K562 (cell line): ENCODE measurements around the gene PLEKHG5. TPM values are rescaled to one million over a fixed set of nuclear protein-coding genes. Genes with fewer than 3 reads are reported as not detected.
A peak's percentile ranks its signal among the peaks of the same experiment; 100 is the strongest.

Experiments used
- ATF2 ChIP-seq: sonication (generic); formaldehyde crosslinking; IDR thresholded peaks from 2 replicates; pipeline ENCODE4 v1.8.1; 2022; ENCODE audit warnings: missing genetic modification reagents
- CCNT2 ChIP-seq: IDR thresholded peaks from 2 replicates; pipeline ENCODE4 v1.6.1; 2011; ENCODE audit warnings: borderline replicate concordance, low read depth, mild to moderate bottlenecking, moderate library complexity, mixed read lengths, low read length; ENCODE audit not compliant: insufficient read length; ENCODE audit errors: extremely low read depth
- CTCFL ChIP-seq: IDR thresholded peaks from 2 replicates; pipeline ENCODE4 v1.6.1; 2011; ENCODE audit warnings: borderline replicate concordance, low read depth, mild to moderate bottlenecking, moderate library complexity, low read length; ENCODE audit not compliant: insufficient read depth, poor library complexity, severe bottlenecking
- GABPB1 ChIP-seq: sonication (generic); formaldehyde crosslinking; IDR thresholded peaks from 2 replicates; pipeline ENCODE4 v1.8.0; 2022; ENCODE audit warnings: mild to moderate bottlenecking, missing genetic modification reagents
- HBP1 ChIP-seq: fragments of 450-650 bp; formaldehyde crosslinking; IDR thresholded peaks from 2 replicates; pipeline ENCODE4 v1.4.0; 2022; ENCODE audit warnings: missing genetic modification characterization
- KDM4B ChIP-seq, 2 experiments: fragments of 450-650 bp in 1 of 2; sonication (generic) in 1 of 2; IDR thresholded peaks; 2 replicates each; pipeline ENCODE4 v1.6.1; 2016 to 2017; ENCODE audit warnings: borderline replicate concordance in 2 of 2, antibody characterized with exemption in 1 of 2, low read depth in 1 of 2, mild to moderate bottlenecking in 1 of 2
- MCM2 ChIP-seq: fragments of 450-650 bp; IDR thresholded peaks from 2 replicates; pipeline ENCODE4 v1.6.1; 2017; ENCODE audit warnings: low read depth, mild to moderate bottlenecking
- NFE2L1 ChIP-seq: fragments of 450-650 bp; IDR thresholded peaks from 2 replicates; pipeline ENCODE4 v1.6.1; 2016; ENCODE audit warnings: missing genetic modification characterization, low read depth, mild to moderate bottlenecking, missing compliant biosample characterization, moderate library complexity, borderline replicate concordance
- NR4A1 ChIP-seq, 2 experiments: fragments of 250-450 bp in 1 of 2; fragments of 450-650 bp in 1 of 2; sonication (Bioruptor Pico) in 1 of 2; IDR thresholded peaks; 2 replicates each; pipeline versions ENCODE4 v1.4.0 to v1.6.1; 2016 to 2020; ENCODE audit warnings: mild to moderate bottlenecking in 2 of 2, missing compliant biosample characterization in 1 of 2, missing genetic modification characterization in 1 of 2, moderate library complexity in 1 of 2
- SMAD3 ChIP-seq: fragments of 450-650 bp; formaldehyde crosslinking; conservative IDR thresholded peaks from 2 replicates; pipeline ENCODE4 v1.4.0; 2020; ENCODE audit warnings: mild to moderate bottlenecking
- STAG1 ChIP-seq: sonication (generic); formaldehyde crosslinking; IDR thresholded peaks from 2 replicates; pipeline ENCODE4 v1.5.0; 2020; ENCODE audit warnings: missing genetic modification reagents, borderline replicate concordance
- TEAD1 ChIP-seq, 2 experiments: fragments of 450-650 bp in 1 of 2; sonication (generic) in 1 of 2; formaldehyde crosslinking; IDR thresholded peaks; 2 replicates each; pipeline versions ENCODE4 v1.4.0 to v1.8.0; 2020 to 2022; ENCODE audit warnings: mild to moderate bottlenecking in 2 of 2, missing genetic modification reagents in 1 of 2
- XRCC5 ChIP-seq: fragments of 200-400 bp; formaldehyde crosslinking; IDR thresholded peaks from 2 replicates; pipeline ENCODE4 v1.6.1; 2017; ENCODE audit warnings: low read depth, mild to moderate bottlenecking, low read length
- YY1 ChIP-seq, 3 experiments: IDR thresholded peaks; 2 replicates each; pipeline ENCODE4 v1.6.1; 2011; ENCODE audit warnings: low read length in 2 of 3, mild to moderate bottlenecking in 2 of 3, moderate library complexity in 2 of 3, borderline replicate concordance in 1 of 3, control low read depth in 1 of 3, low read depth in 1 of 3; ENCODE audit not compliant: insufficient read depth in 3 of 3, insufficient replicate concordance in 2 of 3, control insufficient read depth in 1 of 3, insufficient read length in 1 of 3; ENCODE audit errors: extremely low read depth in 1 of 3
- ZFX ChIP-seq: sonication (generic); formaldehyde crosslinking; IDR thresholded peaks from 2 replicates; pipeline ENCODE4 v1.8.0; 2022; ENCODE audit warnings: mild to moderate bottlenecking, missing genetic modification reagents, moderate library complexity
- ZNF143 ChIP-seq: sonication (generic); formaldehyde crosslinking; IDR thresholded peaks from 2 replicates; pipeline ENCODE4 v1.9.0; 2022; ENCODE audit warnings: mild to moderate bottlenecking, missing genetic modification reagents
- ZNF174 ChIP-seq: fragments of 250-450 bp; sonication (Bioruptor Pico); IDR thresholded peaks from 2 replicates; pipeline ENCODE4 v1.4.0; 2020; ENCODE audit warnings: mild to moderate bottlenecking
- ZNF184 ChIP-seq: sonication (generic); formaldehyde crosslinking; IDR thresholded peaks from 2 replicates; pipeline ENCODE4 v1.5.0; 2020; ENCODE audit warnings: missing genetic modification reagents
- ZNF23 ChIP-seq: fragments of 250-450 bp; sonication (Bioruptor Pico); IDR thresholded peaks from 2 replicates; pipeline ENCODE4 v1.4.0; 2020; ENCODE audit warnings: mild to moderate bottlenecking
- ZNF354B ChIP-seq: fragments of 250-450 bp; sonication (Bioruptor Pico); IDR thresholded peaks from 2 replicates; pipeline ENCODE4 v1.4.0; 2020
- ZNF584 ChIP-seq: fragments of 200-800 bp; sonication (Bioruptor generic); IDR thresholded peaks from 2 replicates; pipeline ENCODE4 v1.6.1; 2016; ENCODE audit warnings: low read depth, mild to moderate bottlenecking, missing genetic modification characterization, missing compliant biosample characterization
- ZNF764 ChIP-seq: fragments of 250-450 bp; sonication (Bioruptor Pico); IDR thresholded peaks from 2 replicates; pipeline ENCODE4 v1.4.0; 2020; ENCODE audit warnings: low read depth, mild to moderate bottlenecking, moderate library complexity
- ZSCAN32 ChIP-seq: fragments of 450-650 bp; formaldehyde crosslinking; IDR thresholded peaks from 2 replicates; pipeline ENCODE4 v1.4.0; 2020; ENCODE audit warnings: mild to moderate bottlenecking, moderate library complexity
- polyA plus RNA-seq, 8 experiments: library from polyadenylated mRNA; depleted of rRNA in 4 of 8; stranded (reverse) in 5 of 8; unstranded in 3 of 8; fragments of >200 nt; fragmentation: Nextera tagmentation in 2 of 8; fragmentation: Illumina TruSeq in 1 of 8; extraction: Ambion mirVana in 2 of 8; extraction: Trizol in 1 of 8; gene quantifications; 2 replicates each; pipeline versions ENCODE4 v1.2.1 to v1.2.3, GENCODE V29; 2011 to 2014; ENCODE audit warnings: inconsistent platforms in 1 of 8, missing spikeins in 1 of 8
- total RNA-seq, 7 experiments: library from RNA; depleted of rRNA in 6 of 7; stranded (reverse); fragments of >200 nt in 6 of 7; fragmentation: Illumina TruSeq in 2 of 7; extraction: Trizol in 2 of 7; gene quantifications; 2 replicates each; pipeline versions ENCODE4 v1.2.1 to v1.2.3, GENCODE V29; 2011 to 2021; ENCODE audit warnings: low replicate concordance in 1 of 7

PLEKHG5 gene
- total and polyA plus RNA-seq, 9 of the 15 experiments (the other 6 are each of a cell fraction or from before 2014, with no cell fraction given) = 0.04 to 0.29 (median 0.09) TPM; not detected in 3

- TF ChIP-seq SMAD3 (CRISPR knock-in tag) = no peak
- TF ChIP-seq ZNF23 (CRISPR knock-in tag) = no peak
- TF ChIP-seq NFE2L1 (tag) = no peak
- TF ChIP-seq NR4A1 (CRISPR knock-in tag; IDR thresholded peaks at IDR 0.05) = no peak
- TF ChIP-seq NR4A1 (tag; IDR thresholded peaks at IDR 0.05) = no peak
- 0 out of 2 replicates have a peak, but pooled peaks have one; percentile 15 for TF ChIP-seq GABPB1
- TF ChIP-seq ZNF184 = no peak
- TF ChIP-seq CCNT2 = no peak
- TF ChIP-seq ZNF584 = no peak
- TF ChIP-seq ZFX = no peak
- TF ChIP-seq XRCC5 = peak; percentile 98
- TF ChIP-seq TEAD1 (CRISPR knock-in tag; IDR thresholded peaks at IDR 0.05) = 0 out of 4 replicates have a peak, but pooled peaks of 1 of the 2 experiments have one; percentile 48
- 0 out of 2 replicates have a peak, but pooled peaks have one; percentile 18 for TF ChIP-seq ZNF143 (CRISPR knock-in tag)
- TF ChIP-seq ZNF354B (CRISPR knock-in tag) = no peak
- no peak for TF ChIP-seq ZNF764
- no peak for TF ChIP-seq ZSCAN32
- TF ChIP-seq KDM4B (IDR thresholded peaks at IDR 0.05; ENCODE audit: borderline replicate concordance in 2 of 2, low read depth in 1 of 2) = 0 out of 4 replicates have a peak, but pooled peaks of 1 of the 2 experiments have one; percentile 45
- no peak for TF ChIP-seq ZNF174 (CRISPR knock-in tag)
- peak; percentile 73 for TF ChIP-seq STAG1
- TF ChIP-seq ATF2 (CRISPR knock-in tag) = no peak
- no peak for TF ChIP-seq MCM2
- TF ChIP-seq HBP1 = no peak
- TF ChIP-seq CTCFL = peak; percentile 92
- peak in 2 of 3 experiments; percentile 34 to 61 for TF ChIP-seq YY1 (IDR thresholded peaks at IDR 0.05; ENCODE audit: borderline replicate concordance in 1 of 3, control insufficient read depth in 1 of 3, extremely low read depth in 1 of 3, insufficient read depth in 3 of 3, insufficient read length in 1 of 3, insufficient replicate concordance in 2 of 3, low read depth in 1 of 3, low read length in 2 of 3)
These were observed 1.7 kb downstream of the PLEKHG5 start (continued) for GRCh38 chr1:6489799-6490180.
